Dendritic cell treated with granulocyte-macrophage colony-stimulating factor and Interleukin-4, amounts not matched to agents 40 ng/mL and 50 ng/mL, for 4 days (primary cell): ENCODE data around the gene KRT81.
"Not testable (repeated sequence)": the region's sequence is repeated elsewhere in the genome, so short reads cannot be mapped to it uniquely, and the experiment has no call there.

Experiments
- H3K27ac Mint-ChIP-seq: one replicate; pipeline ENCODE4 v1.8.0; 2022; ENCODE audit warnings: mild to moderate bottlenecking, mixed read lengths
- H3K27me3 Mint-ChIP-seq: one replicate; pipeline ENCODE4 v1.8.0; 2022; ENCODE audit warnings: mild to moderate bottlenecking, mixed read lengths
- H3K36me3 Mint-ChIP-seq: one replicate; pipeline ENCODE4 v1.8.0; 2022; ENCODE audit warnings: low read depth, mixed read lengths
- H3K4me1 Mint-ChIP-seq: one replicate; pipeline ENCODE4 v1.8.0; 2022; ENCODE audit warnings: low read depth, mixed read lengths
- H3K4me3 Mint-ChIP-seq: one replicate; pipeline ENCODE4 v1.8.0; 2022; ENCODE audit warnings: mild to moderate bottlenecking, moderate library complexity, mixed read lengths
- H3K9me3 Mint-ChIP-seq: one replicate; pipeline ENCODE4 v1.8.0; 2022; ENCODE audit warnings: mixed read lengths
- intact Hi-C: fragments of 100-400 bp; cut with micrococcal nuclease; formaldehyde crosslinking; loops from one replicate; pipeline ENCODE4 v1.15.0; 2022

Gene KRT81

DNA sequence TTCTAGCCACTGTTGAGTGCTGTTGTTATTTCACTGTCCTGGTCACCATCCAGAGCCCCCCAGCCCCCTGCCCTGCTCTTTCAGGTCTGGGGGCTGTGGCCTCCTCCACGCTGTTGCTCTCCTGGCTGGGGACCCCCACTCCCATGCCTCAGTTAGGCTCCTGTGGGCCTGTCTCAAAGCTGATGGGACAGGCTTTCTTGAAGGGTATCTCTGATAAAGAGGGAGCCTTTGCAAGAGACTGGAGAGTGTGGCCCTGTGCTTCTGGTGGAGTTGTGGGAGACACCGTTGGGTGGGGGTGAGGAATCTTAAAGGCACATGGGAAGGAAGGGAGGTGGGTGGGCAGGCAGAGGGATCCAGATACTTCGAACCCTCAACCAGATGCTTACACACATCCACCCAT is 29.0 kb downstream of the KRT81 start:
- intact Hi-C loops = no loop called here
- H3K4me1 Mint-ChIP-seq = peaks cover 28% of the 10 kb centered on the region
- no peak overlapping the region for H3K4me3 Mint-ChIP-seq
- peaks cover 66% of the 10 kb centered on the region for H3K27me3 Mint-ChIP-seq
- no peaks in the 10 kb centered on the region for H3K36me3 Mint-ChIP-seq
- H3K9me3 Mint-ChIP-seq = no peaks in the 10 kb centered on the region
- no peak overlapping the region for H3K27ac Mint-ChIP-seq

DNA sequence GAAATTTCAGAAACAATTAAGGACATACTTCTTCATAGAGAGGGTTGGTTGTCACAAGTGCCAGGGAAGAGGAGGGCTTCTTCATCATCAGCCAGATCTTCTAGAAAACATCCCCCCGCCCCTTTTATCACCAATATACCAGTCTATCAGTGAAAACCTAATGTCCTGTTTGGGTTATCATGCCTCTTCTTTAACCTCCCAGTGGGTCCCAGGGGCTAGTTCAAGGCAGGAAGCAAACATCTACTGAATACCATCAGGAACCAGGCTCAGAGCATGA is 30.2 kb downstream of the KRT81 start:
- Mint-ChIP-seq H3K4me3 (no peak overlapping the region), H3K36me3 (no peaks in the 10 kb centered on the region), H3K27me3 (peaks cover 76% of the 10 kb centered on the region), H3K9me3 (no peaks in the 10 kb centered on the region), H3K27ac (no peak overlapping the region), H3K4me1 (peaks cover 28% of the 10 kb centered on the region)
- intact Hi-C loops = no loop called here

DNA sequence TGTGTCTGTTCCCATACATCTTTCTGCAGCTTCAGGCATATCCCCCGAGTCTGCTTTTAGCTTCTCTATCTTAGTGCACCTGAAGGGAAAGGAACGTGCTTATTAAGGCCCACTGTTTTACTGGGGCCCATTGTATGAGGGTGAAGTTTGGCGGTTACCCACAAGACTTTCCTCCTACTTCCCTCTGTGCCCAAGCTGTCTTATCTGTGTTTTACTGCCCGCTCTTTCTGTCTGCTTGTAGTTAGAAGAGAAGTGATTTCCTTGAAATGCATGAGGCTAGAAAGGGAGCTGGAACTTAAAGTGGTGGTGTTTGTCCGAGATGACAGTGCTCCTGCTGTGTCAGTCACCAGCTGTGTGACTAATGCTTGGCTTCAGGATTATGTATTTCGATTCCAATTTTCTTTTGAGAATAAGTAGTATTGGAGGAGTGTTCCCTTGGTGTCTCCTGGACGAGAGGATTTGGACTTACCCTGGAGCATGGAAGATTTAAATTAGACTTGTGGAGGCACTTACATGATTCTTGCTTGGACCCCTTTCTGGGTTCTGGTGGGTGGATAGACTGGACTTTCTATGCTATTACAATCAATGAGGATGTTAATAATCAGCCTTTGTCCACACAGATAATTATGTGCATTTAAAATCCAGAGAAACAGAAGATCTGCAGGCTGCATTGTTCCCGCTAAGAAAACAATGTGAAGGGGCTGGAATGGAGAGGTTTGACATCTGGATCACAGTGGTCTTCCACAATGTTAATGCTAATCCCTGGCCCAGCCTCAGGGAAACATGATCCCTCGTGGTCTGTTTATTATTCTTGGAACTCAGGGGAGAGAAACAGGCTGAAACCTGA is 30.8 kb downstream of the KRT81 start:
- H3K27ac Mint-ChIP-seq = no peak overlapping the region
- no peaks in the 10 kb centered on the region for H3K9me3 Mint-ChIP-seq
- peaks cover 28% of the 10 kb centered on the region for H3K4me1 Mint-ChIP-seq
- intact Hi-C loops = no loop called here
- H3K36me3 Mint-ChIP-seq = no peaks in the 10 kb centered on the region
- H3K27me3 Mint-ChIP-seq = peaks cover 80% of the 10 kb centered on the region
- H3K4me3 Mint-ChIP-seq = no peak overlapping the region

DNA sequence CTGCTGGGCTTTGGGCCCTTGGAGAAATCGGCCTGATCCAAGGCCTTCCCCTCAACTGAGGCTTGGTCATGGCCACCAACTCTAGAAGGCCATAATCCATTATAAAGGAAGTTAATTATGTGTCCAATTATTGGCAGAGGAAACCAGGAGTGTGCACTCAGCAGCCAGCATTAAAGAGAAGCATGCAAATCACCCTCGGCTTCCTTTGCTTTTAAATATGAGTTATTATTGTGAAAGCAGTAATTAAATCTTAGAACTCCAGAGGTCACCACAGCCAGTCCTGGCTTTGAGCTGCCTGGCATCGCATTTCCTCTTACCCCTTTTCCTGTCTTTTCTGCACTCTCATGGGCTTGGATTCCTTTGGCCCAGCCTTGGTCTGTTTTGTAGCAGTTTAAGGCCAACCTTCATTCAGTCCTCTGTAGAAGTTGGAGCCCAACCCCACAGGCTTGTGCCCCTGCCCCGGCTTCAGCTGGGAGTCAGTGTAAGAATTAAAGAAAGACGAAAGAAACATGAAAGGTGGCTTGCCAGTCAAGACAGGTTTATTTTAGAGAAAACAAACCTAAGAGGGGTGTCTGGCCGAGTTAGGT is 31.6 kb downstream of the KRT81 start:
- Mint-ChIP-seq H3K4me1 (peaks cover 27% of the 10 kb centered on the region), H3K4me3 (no peak overlapping the region)
- intact Hi-C loops = no loop called here

DNA sequence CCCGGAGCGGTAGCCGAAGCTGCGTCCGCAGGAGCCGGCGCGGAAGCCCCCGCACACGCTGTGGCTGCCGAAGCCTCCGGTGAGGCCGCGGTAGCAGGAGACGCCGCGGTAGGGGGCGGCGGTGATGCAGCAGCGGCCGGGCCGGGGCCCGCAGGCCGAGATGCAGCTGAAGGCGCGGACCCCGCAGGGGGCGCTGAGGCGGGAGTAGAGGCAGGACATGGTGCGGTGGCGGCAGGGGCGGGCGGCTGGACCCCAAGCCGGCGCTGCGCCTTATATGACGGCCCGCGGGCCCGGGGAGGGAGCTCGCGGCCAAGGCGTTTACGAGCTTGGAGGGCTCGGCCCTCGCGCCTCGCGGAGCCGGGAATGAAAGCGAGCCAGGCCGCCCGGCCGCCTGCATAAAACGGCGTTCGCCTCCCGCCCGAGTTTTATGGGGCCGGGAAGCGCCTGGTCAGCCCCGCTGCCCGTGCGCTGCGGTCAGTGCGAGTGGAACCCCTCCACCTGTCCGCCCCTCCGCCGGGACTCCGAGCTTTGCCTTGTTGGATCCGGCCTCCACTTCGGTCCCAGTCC is 32.9 kb downstream of the KRT81 start:
- Mint-ChIP-seq H3K36me3 (no peaks in the 10 kb centered on the region), H3K27me3 (peaks cover 94% of the 10 kb centered on the region), H3K4me1 (peaks cover 27% of the 10 kb centered on the region), H3K27ac (no peak overlapping the region), H3K9me3 (no peaks in the 10 kb centered on the region), H3K4me3 (no peak overlapping the region)
- intact Hi-C loops = no loop called here

More for the DNA sequence above, 31.6 kb downstream of the KRT81 start:
- peaks cover 89% of the 10 kb centered on the region for H3K27me3 Mint-ChIP-seq
- no peaks in the 10 kb centered on the region for H3K9me3 Mint-ChIP-seq
- no peaks in the 10 kb centered on the region for H3K36me3 Mint-ChIP-seq
- H3K27ac Mint-ChIP-seq = no peak overlapping the region

DNA sequence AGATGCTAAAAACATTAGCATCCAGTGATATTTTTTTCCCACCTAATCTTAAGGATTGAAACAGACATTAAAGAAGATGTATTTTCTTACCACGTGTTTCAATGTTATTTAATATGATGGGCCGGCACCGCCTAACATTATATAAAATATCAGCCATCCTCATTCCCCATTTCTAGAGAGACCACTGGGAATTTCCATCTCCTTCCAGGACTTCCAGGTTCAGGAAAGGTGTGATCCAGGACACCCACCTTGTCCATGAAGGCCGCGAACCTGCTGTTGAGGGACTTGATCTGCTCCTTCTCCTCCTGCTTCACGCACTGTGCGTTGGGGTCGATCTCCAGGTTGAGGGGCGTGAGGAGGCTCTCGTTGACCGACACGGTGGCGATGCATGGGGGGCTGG is 33.4 kb downstream of the KRT81 start:
- H3K4me3 Mint-ChIP-seq, H3K36me3 Mint-ChIP-seq, H3K27ac Mint-ChIP-seq, intact Hi-C loops, H3K9me3 Mint-ChIP-seq: not testable (repeated sequence)
- peaks cover 27% of the 10 kb centered on the region for H3K4me1 Mint-ChIP-seq
- H3K27me3 Mint-ChIP-seq = peaks cover 94% of the 10 kb centered on the region

DNA sequence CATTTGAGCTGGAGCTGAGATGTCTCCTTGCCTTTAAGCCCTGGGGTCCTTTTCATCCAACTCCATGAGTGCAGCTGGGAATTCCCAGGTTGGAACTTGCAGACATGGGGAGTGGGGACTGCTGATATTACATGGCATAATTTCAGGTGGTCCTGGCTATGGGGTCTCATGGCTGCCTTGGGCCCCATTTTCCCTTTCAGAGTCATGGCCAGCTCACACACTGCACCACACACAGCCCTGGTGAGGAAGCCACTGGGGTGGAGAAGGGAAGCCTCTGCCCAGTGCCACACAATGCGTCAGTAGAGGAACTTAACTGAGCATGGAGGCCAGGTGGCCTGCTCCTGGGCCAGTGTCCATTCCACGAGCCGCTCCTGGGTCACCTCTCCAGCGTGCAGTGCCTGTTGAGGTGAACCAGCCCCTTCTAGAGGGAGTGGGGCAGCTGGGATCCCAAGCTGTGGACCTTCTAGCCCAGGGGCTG is 34.2 kb downstream of the KRT81 start:
- peaks cover 28% of the 10 kb centered on the region for H3K4me1 Mint-ChIP-seq
- peaks cover 95% of the 10 kb centered on the region for H3K27me3 Mint-ChIP-seq
- H3K36me3 Mint-ChIP-seq = no peaks in the 10 kb centered on the region
- no peaks in the 10 kb centered on the region for H3K9me3 Mint-ChIP-seq
- intact Hi-C loops = no loop called here
- no peak overlapping the region for H3K27ac Mint-ChIP-seq
- no peak overlapping the region for H3K4me3 Mint-ChIP-seq

DNA sequence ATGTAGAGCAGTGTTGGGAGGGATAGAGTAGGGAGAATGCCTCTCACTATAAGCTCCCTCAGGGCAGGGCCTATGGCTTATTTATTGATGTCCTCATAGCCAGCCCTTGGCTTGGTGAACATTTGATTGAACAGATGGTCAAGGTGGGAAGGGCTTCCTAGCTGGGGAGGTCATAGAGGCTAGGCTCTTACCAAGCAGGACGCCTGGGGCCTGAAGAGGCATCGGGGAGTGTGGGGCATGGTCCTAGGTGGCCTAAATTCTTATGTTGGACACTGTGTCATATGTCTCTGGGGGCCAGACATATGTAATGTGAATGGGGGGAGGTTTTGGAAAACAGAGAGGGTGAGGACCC is 34.8 kb downstream of the KRT81 start:
- H3K9me3 Mint-ChIP-seq = no peaks in the 10 kb centered on the region
- intact Hi-C loops = no loop called here
- H3K36me3 Mint-ChIP-seq = no peaks in the 10 kb centered on the region
- H3K4me3 Mint-ChIP-seq = no peak overlapping the region
- H3K27ac Mint-ChIP-seq = no peak overlapping the region
- H3K4me1 Mint-ChIP-seq = peaks cover 33% of the 10 kb centered on the region
- H3K27me3 Mint-ChIP-seq = peaks cover 98% of the 10 kb centered on the region

DNA sequence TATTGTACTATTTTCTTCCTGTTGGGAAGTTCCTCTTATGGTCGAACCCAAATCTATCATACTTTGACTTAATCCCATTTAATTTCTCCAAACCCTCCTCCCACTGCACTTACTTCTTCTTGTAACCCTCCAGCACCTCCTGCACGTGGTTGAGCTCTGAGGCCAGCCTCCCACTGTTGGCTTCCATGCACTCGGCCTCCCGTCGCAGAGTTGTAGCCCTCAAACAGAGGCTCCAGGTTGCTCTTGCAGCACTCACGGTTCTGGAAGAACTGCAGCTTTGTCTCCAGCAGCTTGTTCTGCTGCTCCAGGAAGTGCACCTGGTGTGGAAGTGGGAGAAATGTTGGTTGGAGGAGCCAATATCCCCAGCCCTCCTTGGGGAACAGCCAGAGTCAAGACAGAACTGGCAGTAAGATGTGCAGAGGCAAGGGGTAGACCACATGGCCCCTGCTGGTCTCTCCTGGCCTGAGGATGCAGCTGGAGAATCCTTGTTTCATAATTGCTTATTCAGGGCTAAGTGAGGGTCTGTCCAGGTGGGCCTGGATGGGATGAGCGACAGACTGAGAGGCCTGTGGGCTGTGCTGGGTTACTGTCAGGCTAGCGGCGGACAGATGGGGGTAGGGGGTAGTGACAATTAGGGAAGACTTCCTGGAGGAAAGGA is 35.3 kb downstream of the KRT81 start:
- H3K4me1 Mint-ChIP-seq = peaks cover 34% of the 10 kb centered on the region
- no peak overlapping the region for H3K4me3 Mint-ChIP-seq
- no peaks in the 10 kb centered on the region for H3K9me3 Mint-ChIP-seq
- intact Hi-C loops = no loop called here
- H3K27ac Mint-ChIP-seq = no peak overlapping the region
- H3K27me3 Mint-ChIP-seq = peaks cover 95% of the 10 kb centered on the region
- H3K36me3 Mint-ChIP-seq = no peaks in the 10 kb centered on the region

DNA sequence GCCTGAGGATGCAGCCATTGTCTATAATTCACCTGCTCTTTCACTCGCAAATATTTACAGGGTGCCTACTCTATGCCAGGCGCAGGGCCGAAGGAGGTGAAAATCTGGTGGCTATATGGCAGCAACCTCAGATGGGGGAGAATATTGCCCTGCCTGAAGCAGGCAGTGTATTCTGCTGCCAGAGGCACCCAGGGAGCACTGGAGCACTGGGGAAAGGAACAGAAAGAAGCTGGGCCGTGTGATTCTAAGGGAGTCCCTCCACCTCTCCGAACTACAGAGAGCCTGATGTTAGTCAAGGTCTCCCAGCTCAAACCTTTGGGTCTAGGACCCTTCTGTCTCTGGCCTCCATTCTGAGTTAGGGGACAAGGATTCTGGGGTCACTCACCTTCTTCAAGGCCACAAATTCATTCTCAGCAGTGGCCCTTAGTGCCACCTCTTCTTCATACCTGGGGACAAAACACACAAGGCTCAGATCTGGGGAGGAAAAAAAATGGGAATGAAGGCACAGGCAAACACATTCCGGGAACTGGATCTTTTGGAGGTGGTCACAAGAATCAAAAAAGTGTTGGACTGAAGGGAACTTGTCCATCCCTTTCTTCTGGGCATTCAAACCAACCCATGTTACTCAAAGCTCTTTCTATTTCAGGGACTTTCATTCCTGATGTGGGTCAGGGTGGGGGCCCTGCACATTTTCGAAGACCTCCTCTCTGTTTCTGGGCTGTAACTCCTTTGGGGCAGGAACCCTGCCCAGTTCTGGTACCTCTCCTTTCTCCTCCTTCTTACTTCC is 36.2 kb downstream of the KRT81 start:
- H3K36me3 Mint-ChIP-seq = no peaks in the 10 kb centered on the region

DNA sequence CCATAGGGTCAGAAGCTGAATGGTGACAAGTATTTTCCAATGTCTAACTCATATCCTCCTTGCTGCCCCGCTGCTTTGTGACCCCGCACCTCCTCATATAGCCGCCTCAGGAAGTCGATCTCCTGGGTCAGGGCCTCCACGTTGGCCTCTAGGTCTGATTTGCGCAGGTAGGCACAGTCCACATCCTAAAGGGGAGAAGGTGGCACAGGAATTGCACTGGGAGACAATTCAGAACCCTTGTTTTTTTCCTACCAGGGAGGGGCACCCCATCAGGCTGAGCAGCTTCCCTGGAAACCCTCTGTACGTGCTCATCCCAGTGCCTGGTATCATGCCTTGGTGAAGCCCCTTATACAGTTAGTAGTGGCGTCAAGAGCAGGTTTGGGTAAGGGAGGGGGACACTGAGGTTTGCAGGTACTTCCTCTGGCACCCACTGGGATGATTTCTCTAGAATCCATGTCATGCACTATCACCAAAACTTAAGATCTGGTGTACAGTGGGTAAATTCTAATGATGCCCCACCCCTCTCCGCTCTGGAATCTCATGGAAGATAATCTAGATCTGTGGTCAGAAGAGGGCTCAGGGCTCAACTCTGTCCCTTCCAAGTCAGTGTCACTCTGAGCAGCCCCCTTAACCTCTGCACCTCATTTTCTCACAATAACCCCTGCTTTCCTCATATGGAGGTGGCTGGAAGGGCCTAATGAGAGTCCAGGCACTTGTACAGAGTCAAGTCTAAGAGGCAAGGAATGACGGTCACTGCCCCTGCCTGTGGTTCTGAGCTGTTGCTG is 37.0 kb downstream of the KRT81 start:
- H3K27me3 Mint-ChIP-seq = peaks cover 95% of the 10 kb centered on the region
- intact Hi-C loops = no loop called here
- H3K4me3 Mint-ChIP-seq = no peak overlapping the region
- H3K9me3 Mint-ChIP-seq = no peaks in the 10 kb centered on the region
- peaks cover 27% of the 10 kb centered on the region for H3K4me1 Mint-ChIP-seq
- H3K36me3 Mint-ChIP-seq = no peaks in the 10 kb centered on the region
- no peak overlapping the region for H3K27ac Mint-ChIP-seq

More for the DNA sequence above, 36.2 kb downstream of the KRT81 start:
- intact Hi-C loops = no loop called here
- Mint-ChIP-seq H3K9me3 (no peaks in the 10 kb centered on the region), H3K27me3 (peaks cover 95% of the 10 kb centered on the region), H3K4me1 (peaks cover 27% of the 10 kb centered on the region), H3K4me3 (no peak overlapping the region), H3K27ac (no peak overlapping the region)

DNA sequence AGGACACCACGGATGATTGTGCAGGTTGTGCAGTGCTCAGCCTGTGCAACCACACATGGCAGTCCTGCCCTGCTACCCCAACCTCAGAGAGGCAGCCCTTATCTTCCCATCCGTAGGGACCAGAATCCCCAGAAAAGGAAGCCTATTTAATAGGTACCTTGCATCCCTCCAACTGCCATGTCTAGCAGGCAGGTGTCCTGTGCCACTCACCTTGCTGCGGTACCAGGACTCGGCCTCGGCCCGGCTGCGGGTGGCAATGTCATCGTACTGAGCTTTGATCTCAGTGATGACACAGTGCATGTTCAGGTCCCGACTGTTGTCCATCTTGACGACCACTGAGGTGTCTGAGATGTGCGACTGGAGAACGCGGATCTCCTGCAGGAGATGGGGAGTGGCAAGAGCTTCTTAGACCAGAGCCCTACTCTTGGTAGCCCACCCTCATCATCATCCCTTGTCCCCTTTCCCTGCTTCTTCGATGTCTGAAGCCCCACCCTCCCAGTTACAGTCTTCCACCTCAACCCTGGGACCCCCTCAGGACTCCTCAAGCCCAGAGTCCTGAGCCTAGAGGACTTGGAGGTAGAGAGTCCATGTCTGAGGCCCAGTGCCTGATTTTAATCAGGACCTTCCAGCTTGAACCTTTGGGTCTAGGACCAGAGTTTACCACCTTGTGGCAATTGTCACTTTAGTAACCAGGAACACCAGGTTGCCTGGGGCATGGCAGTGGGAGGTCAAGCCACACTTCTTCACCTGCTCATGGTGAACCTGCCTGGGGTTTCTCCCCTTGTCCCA is 37.7 kb downstream of the KRT81 start:
- no peaks in the 10 kb centered on the region for H3K9me3 Mint-ChIP-seq
- H3K36me3 Mint-ChIP-seq = no peaks in the 10 kb centered on the region
- H3K27ac Mint-ChIP-seq = no peak overlapping the region
- peaks cover 25% of the 10 kb centered on the region for H3K4me1 Mint-ChIP-seq
- intact Hi-C loops = no loop called here
- no peak overlapping the region for H3K4me3 Mint-ChIP-seq
- H3K27me3 Mint-ChIP-seq = peaks cover 96% of the 10 kb centered on the region
